ENCODE results near the gene CEACAM3. TPM values are rescaled to one million over a fixed set of nuclear protein-coding genes. Genes with fewer than 3 reads are reported as not detected.

The CEACAM3 gene
- total RNA-seq, 1 experiment from 2014 or later: not detected

- Histone ChIP-seq H3K9me3 (no peaks in the 10 kb centered on the region), H3K27me3 (replicated peaks; ENCODE audit: control insufficient read depth, insufficient read depth, low read length) (no peaks in the 10 kb centered on the region), H3K36me3 (ENCODE audit: control insufficient read depth, insufficient read depth, low read length) (no peaks in the 10 kb centered on the region), H3K4me1 (no peaks in the 10 kb centered on the region), H3K4me3 (ENCODE audit: low read depth, low read length) (no peak within 1 kb of the TSS)
- peaks cover 22% of the 10 kb centered on the region for H3K27me3 Mint-ChIP-seq (ENCODE audit: insufficient read depth, unreplicated experiment)
- no peaks in the 10 kb centered on the region for H3K4me1 Mint-ChIP-seq (ENCODE audit: low read depth, unreplicated experiment)
- H3K9me3 Mint-ChIP-seq (ENCODE audit: unreplicated experiment): peaks cover 13% of the 10 kb centered on the region
- H3K36me3 Mint-ChIP-seq (ENCODE audit: insufficient read depth, unreplicated experiment): no peaks in the 10 kb centered on the region
- H3K4me3 Mint-ChIP-seq (ENCODE audit: unreplicated experiment): no peak within 1 kb of the TSS
- H3K27ac Mint-ChIP-seq (ENCODE audit: unreplicated experiment): no peak within 1 kb of the TSS
- POLR2A ChIA-PET: no interaction called here
- no TSS peak for BruUV-seq (replicated peaks)
- no peak for TF ChIP-seq CTCF (IDR thresholded peaks at IDR 0.05; ENCODE audit: insufficient read depth in 1 of 2, low read depth in 1 of 2, low read length in 1 of 2, severe bottlenecking in 1 of 2, unreplicated experiment in 1 of 2)
- CTCF ChIA-PET: no interaction called here
- intact Hi-C loops (cut with micrococcal nuclease; ENCODE audit: unreplicated experiment): no loop called here
- no peak for DNase-seq
Measured at GRCh38 chr19:41844601-41845000, 48.2 kb downstream of the CEACAM3 start, which contains the start of gene LYPD4. TSS of gene LYPD4 (minus strand) at chr19:41844683. CDS start at chr19:41839285, 5,398 bp downstream.

GRCh38 chr19:41845001-41845050 is 48.4 kb downstream of the CEACAM3 start, which contains the start of gene DMRTC2:
TSS of gene DMRTC2 (plus strand) at chr19:41845042. CDS start at chr19:41847429, 2,387 bp downstream.
- ChIA-PET POLR2A (no interaction called here), CTCF (no interaction called here)
- H3K27me3 ChIP-seq (replicated peaks; ENCODE audit: control insufficient read depth, insufficient read depth, low read length): no peaks in the 10 kb centered on the region
- H3K4me3 Mint-ChIP-seq (ENCODE audit: unreplicated experiment): no peak within 1 kb of the TSS
- no peak for DNase-seq
- H3K9me3 ChIP-seq: no peaks in the 10 kb centered on the region
- no peak within 1 kb of the TSS for H3K4me3 ChIP-seq (ENCODE audit: low read depth, low read length)
- peaks cover 22% of the 10 kb centered on the region for H3K27me3 Mint-ChIP-seq (ENCODE audit: insufficient read depth, unreplicated experiment)
- peaks cover 13% of the 10 kb centered on the region for H3K9me3 Mint-ChIP-seq (ENCODE audit: unreplicated experiment)
- no peaks in the 10 kb centered on the region for H3K4me1 ChIP-seq
- H3K4me1 Mint-ChIP-seq (ENCODE audit: low read depth, unreplicated experiment): no peaks in the 10 kb centered on the region
- no peak within 1 kb of the TSS for H3K27ac Mint-ChIP-seq (ENCODE audit: unreplicated experiment)
- intact Hi-C loops (cut with micrococcal nuclease; ENCODE audit: unreplicated experiment): no loop called here
- H3K36me3 ChIP-seq (ENCODE audit: control insufficient read depth, insufficient read depth, low read length): no peaks in the 10 kb centered on the region
- H3K36me3 Mint-ChIP-seq (ENCODE audit: insufficient read depth, unreplicated experiment): no peaks in the 10 kb centered on the region
- no TSS peak for BruUV-seq (replicated peaks)
- no peak for TF ChIP-seq CTCF (IDR thresholded peaks at IDR 0.05; ENCODE audit: insufficient read depth in 1 of 2, low read depth in 1 of 2, low read length in 1 of 2, severe bottlenecking in 1 of 2, unreplicated experiment in 1 of 2)

- BruUV-seq (replicated peaks): no TSS peak
- Histone ChIP-seq H3K27me3 (replicated peaks; ENCODE audit: control insufficient read depth, insufficient read depth, low read length) (no peaks in the 10 kb centered on the region), H3K9me3 (no peaks in the 10 kb centered on the region), H3K4me3 (ENCODE audit: low read depth, low read length) (no peak overlapping the region), H3K4me1 (no peaks in the 10 kb centered on the region), H3K36me3 (ENCODE audit: control insufficient read depth, insufficient read depth, low read length) (no peaks in the 10 kb centered on the region)
- no peak for TF ChIP-seq CTCF (IDR thresholded peaks at IDR 0.05; ENCODE audit: insufficient read depth in 1 of 2, low read depth in 1 of 2, low read length in 1 of 2, severe bottlenecking in 1 of 2, unreplicated experiment in 1 of 2)
- Mint-ChIP-seq H3K27ac (ENCODE audit: unreplicated experiment) (no peak overlapping the region), H3K36me3 (ENCODE audit: insufficient read depth, unreplicated experiment) (no peaks in the 10 kb centered on the region), H3K4me3 (ENCODE audit: unreplicated experiment) (no peak overlapping the region), H3K4me1 (ENCODE audit: low read depth, unreplicated experiment) (no peaks in the 10 kb centered on the region), H3K9me3 (ENCODE audit: unreplicated experiment) (peaks cover 13% of the 10 kb centered on the region), H3K27me3 (ENCODE audit: insufficient read depth, unreplicated experiment) (peaks cover 20% of the 10 kb centered on the region)
- CTCF ChIA-PET: no interaction called here
- no peak for DNase-seq
- intact Hi-C loops (cut with micrococcal nuclease; ENCODE audit: unreplicated experiment): no loop called here
- POLR2A ChIA-PET: no interaction called here
Measured at GRCh38 chr19:41845051-41845590, 48.7 kb downstream of the CEACAM3 start.

All from Caco-2 (cell line).